Kidney tubule cell (primary cell): ENCODE data around the gene MLXIP.

ENCODE experiments used
- DNase-seq: peaks from one replicate; pipeline ENCODE4 v3.0.0-alpha.2; 2018; ENCODE audit warnings: low spot score

MLXIP gene

GRCh38 chr12:122189626-122190475, 111.3 kb downstream of the MLXIP start:
- DNase-seq: no peak

GRCh38 chr12:122190842-122191668, 112.5 kb downstream of the MLXIP start:
- peak; percentile 72 for DNase-seq

GRCh38 chr12:122192441-122192840, 113.9 kb downstream of the MLXIP start:
- DNase-seq: no peak

- DNase-seq: no peak
These were observed 116.2 kb downstream of the MLXIP start for GRCh38 chr12:122194804-122195203.

GRCh38 chr12:122195405-122195804, 116.8 kb downstream of the MLXIP start:
- no peak for DNase-seq
